Sigmoid colon (tissue), 4 donors: Measurements from ENCODE around the gene MAGEA2B.
"Not testable (repeated sequence)": the region's sequence is repeated elsewhere in the genome, so short reads cannot be mapped to it uniquely, and the experiment has no call there.

ENCODE experiments used
- CTCF ChIP-seq, 4 experiments: fragments of 450-650 bp in 3 of 4; fragments of 200-600 bp in 1 of 4; IDR thresholded peaks; one replicate each; pipeline ENCODE4 v1.5.1; 2016 to 2019; ENCODE audit warnings: antibody characterized with exemption in 4 of 4, mild to moderate bottlenecking in 3 of 4, moderate library complexity in 2 of 4
- EP300 ChIP-seq, 4 donors: sonication (generic); formaldehyde crosslinking; IDR thresholded peaks; one replicate each; pipeline ENCODE4 v1.6.1; 2017; ENCODE audit warnings: antibody characterized with exemption in 4 of 4
- POLR2A ChIP-seq, 2 donors: fragments of 450-650 bp; IDR thresholded peaks; one replicate each; pipeline ENCODE4 v1.6.1; 2016; ENCODE audit warnings: antibody characterized with exemption in 2 of 2, mild to moderate bottlenecking in 2 of 2, moderate library complexity in 2 of 2
- POLR2AphosphoS5 ChIP-seq, 4 donors: sonication (generic); formaldehyde crosslinking; IDR thresholded peaks; one replicate each; pipeline ENCODE4 v1.6.1; 2017; ENCODE audit warnings: antibody characterized with exemption in 4 of 4

- not testable (repeated sequence) for TF ChIP-seq POLR2A, CTCF, POLR2AphosphoS5, EP300 (IDR thresholded peaks at IDR 0.05)
These were observed 19.9 kb downstream of the MAGEA2B start for GRCh38 chrX:152734143-152734858.
